LNCaP clone FGC (cell line): ENCODE data around the gene MARVELD1.

Source experiments
- DNase-seq: peaks from one replicate; pipeline ENCODE4 v3.0.0-alpha.2; 2011; ENCODE audit warnings: low read depth
- H3K4me3 ChIP-seq: 2 replicates; pipeline ENCODE4 v1.5.1; 2011; ENCODE audit warnings: mild to moderate bottlenecking, low read depth, low read length, control low read depth
- TF ChIP-seq, protein P1 (sequence below): IDR thresholded peaks from 2 replicates; pipeline ENCODE4 v1.5.1; 2012; ENCODE audit warnings: mild to moderate bottlenecking; ENCODE audit not compliant: control insufficient read depth, insufficient read depth; ENCODE audit errors: extremely low read depth

Gene MARVELD1

DNA sequence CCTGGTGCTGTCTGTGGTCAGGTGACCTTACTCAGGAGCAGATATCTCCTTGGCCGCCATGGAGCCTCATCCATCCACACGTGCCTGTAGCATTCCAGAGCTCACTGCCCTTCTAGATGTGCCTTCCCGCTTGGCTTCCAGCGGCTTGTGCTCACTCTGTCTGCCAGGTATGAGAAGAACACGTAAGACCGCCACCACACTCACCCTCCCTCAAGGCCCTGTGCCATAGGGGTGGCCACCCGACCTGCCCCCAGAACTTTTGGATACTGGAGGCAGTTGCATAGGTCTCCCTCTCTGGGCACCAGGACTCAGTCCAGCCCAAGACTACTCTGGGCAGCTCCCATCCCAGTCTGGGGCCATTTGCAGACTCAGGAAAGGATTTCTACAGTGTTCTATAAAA is 4.1 kb downstream of the MARVELD1 start:
- no peak overlapping the region for H3K4me3 ChIP-seq
- TF ChIP-seq, protein P1, sequence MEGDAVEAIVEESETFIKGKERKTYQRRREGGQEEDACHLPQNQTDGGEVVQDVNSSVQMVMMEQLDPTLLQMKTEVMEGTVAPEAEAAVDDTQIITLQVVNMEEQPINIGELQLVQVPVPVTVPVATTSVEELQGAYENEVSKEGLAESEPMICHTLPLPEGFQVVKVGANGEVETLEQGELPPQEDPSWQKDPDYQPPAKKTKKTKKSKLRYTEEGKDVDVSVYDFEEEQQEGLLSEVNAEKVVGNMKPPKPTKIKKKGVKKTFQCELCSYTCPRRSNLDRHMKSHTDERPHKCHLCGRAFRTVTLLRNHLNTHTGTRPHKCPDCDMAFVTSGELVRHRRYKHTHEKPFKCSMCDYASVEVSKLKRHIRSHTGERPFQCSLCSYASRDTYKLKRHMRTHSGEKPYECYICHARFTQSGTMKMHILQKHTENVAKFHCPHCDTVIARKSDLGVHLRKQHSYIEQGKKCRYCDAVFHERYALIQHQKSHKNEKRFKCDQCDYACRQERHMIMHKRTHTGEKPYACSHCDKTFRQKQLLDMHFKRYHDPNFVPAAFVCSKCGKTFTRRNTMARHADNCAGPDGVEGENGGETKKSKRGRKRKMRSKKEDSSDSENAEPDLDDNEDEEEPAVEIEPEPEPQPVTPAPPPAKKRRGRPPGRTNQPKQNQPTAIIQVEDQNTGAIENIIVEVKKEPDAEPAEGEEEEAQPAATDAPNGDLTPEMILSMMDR: no peak
- DNase-seq: no peak

DNA sequence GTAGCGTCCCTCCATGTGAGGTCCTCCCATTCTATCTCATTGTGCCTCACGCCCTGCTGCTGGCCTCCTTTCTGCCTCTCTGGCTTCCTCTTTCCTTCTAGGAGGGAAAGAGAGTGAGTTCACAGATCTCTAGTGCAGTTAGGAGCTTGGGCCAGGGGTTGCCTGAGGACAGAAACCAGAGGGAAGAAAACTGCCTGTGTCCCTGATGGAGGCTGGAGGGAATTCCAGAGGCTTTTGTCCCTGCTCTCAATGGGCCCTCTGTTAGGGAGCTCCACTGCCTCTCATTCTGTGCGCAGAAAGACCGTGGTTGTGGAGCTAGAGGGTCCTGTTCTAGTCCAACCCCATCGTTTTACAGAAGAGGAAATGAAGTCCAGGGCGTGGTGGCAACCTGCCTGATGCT is 4.6 kb downstream of the MARVELD1 start:
- no peak for DNase-seq
- H3K4me3 ChIP-seq: no peak overlapping the region
- TF ChIP-seq, protein P1: no peak

DNA sequence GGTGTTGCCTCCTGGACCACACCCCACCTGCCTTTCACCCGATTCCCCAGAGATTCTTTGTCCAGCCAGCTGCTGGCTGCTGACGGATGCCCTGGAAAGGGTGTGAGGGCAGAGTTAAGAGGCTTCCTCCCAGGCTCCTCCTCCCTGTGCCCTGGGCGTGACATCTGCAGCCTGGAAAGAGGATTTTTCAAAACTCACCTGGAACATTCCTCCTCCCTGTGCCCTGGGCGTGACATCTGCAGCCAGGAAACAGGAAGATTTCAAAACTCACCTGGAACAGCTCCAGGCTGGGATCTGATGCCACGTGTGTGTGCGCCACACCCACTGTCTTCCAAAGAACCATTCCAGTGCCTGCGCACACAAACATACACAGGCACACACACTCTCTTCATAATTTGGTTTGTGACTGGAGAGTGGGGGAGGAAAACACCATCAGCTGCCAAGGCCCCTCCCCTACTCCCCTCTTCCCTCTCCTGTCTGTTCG is 5.2 kb downstream of the MARVELD1 start:
- H3K4me3 ChIP-seq: no peak overlapping the region
- peak; percentile 99 for DNase-seq
- TF ChIP-seq, protein P1: no peak

DNA sequence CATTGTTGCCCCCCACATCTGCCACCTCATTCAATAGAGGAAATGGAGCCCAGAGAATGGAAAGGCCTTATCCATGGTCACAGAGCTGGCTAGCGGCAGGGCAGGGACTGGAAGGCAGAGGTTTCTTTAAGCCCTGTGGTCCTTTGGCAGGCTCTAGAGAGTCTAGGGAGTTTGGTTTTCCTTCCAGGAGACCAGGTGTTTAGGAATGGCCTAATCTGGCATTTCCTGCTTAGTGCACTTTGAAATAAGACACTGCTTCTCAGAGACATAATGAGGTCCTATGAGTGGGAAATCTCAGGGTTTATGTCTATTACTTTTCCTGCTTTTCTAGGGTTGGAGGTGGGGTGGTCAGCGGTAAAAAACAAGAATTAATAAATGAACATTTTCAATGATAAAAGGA is 6.1 kb downstream of the MARVELD1 start:
- H3K4me3 ChIP-seq: no peak overlapping the region
- TF ChIP-seq, protein P1: no peak
- DNase-seq: no peak

DNA sequence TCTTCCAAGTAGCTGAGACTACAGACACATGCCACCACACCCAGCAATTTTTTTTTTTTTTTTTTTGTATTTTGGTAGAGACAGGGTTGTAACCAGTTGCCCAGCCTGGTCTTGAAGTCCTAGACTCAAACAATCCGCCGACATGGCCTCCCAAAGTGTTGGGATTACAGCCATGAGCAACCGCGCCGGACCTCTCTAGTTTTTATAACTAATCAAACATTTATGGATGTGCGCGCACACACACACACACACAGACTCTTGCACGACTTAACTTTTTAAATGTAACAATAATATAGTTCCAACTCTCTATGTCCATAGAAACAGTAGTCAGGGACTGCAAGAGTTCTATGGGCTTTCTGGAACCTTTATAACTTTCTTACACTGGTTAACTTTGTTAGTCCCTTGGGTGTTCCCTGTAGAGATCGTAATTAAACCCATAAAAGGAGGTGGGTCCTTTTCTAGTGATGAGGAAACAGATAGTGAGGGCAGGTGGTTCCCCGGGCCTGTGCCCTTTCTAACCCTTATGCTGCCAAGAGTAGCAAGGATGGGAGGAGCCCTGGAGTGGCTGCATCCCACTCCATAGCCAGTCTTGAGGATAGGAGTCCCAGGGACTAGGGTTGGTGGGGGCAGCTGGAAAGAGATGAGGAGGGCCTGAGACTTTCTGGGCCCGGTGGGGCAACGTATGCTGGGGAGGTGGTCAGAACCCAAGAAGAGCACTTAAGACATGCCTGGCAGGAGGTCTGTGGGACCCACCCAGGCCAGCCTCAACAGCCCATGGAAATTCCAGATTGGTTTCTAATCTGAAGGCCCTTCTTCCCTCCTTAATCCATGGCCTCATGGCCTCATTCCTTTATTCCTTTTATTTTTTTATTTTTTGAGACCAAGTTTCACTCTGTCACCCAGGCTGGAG is 8.6 kb downstream of the MARVELD1 start:
- no peak overlapping the region for H3K4me3 ChIP-seq
- DNase-seq: no peak
- TF ChIP-seq, protein P1: no peak

DNA sequence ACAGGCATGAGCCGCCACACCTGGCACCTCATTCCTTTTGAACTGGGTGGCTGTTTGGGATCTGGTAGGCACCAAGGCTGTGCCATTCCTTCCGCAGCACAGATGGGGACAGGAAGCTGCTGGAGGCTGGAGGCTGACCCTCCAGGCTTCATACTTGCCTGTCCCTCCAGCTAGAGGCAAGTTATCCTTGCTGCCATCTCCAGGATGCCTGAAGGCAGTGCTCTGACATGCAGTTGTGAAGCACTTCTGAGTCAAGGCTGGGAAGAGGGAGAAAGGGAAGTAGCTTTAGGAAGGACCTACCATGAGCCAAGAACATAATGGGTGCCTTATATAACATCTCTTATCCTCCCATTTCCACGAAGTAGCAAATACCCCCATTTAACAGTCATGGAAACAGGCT is 9.5 kb downstream of the MARVELD1 start:
- DNase-seq: no peak
- no peak overlapping the region for H3K4me3 ChIP-seq
- TF ChIP-seq, protein P1: no peak

DNA sequence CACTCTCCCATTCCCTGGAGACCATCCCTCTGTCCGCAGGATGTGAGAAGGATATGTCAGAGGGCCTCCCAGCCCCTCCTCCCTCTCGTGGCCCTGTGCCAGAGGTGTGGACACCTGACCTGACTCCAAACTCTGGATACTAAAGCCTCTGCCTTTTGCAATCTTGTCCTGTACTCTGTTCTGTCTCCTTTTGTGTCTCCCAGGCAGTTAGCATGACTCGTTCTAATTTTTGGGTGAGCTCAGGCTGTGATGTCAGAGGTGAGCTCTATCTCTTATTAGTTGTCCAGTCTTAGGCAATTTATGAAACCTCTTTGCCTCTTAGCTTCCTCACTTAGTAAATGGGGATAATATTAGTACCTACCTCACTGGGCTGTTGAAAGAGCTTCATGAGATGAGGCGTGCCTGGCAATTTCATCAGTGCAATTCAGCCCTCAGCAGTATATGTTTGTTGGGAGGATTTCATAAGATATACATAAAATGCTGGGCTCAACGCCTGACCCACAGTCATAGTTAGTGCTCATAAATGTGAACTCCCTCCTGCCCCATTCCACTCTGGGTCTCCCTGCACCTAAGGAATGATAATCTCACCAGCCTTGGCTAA is 10.9 kb downstream of the MARVELD1 start:
- H3K4me3 ChIP-seq: no peak overlapping the region
- TF ChIP-seq, protein P1: no peak
- DNase-seq: no peak
